HG02943 (cell line): ENCODE measurements around the gene COMMD10.

Source experiments
- ATAC-seq: cut with Tn5 transposase; IDR thresholded peaks from one replicate; pipeline ENCODE4 v1.9.1; 2021; ENCODE audit warnings: mild to moderate bottlenecking, low read depth, moderate library complexity; ENCODE audit not compliant: unreplicated experiment

Gene COMMD10

GRCh38 chr5:116340799-116341198, 256.0 kb downstream of the COMMD10 start:
- no peak for ATAC-seq
